Measurements from ENCODE around the gene TNXB.
"Not testable (repeated sequence)": the region's sequence is repeated elsewhere in the genome, so short reads cannot be mapped to it uniquely, and the experiment has no call there.

TNXB gene

DNA sequence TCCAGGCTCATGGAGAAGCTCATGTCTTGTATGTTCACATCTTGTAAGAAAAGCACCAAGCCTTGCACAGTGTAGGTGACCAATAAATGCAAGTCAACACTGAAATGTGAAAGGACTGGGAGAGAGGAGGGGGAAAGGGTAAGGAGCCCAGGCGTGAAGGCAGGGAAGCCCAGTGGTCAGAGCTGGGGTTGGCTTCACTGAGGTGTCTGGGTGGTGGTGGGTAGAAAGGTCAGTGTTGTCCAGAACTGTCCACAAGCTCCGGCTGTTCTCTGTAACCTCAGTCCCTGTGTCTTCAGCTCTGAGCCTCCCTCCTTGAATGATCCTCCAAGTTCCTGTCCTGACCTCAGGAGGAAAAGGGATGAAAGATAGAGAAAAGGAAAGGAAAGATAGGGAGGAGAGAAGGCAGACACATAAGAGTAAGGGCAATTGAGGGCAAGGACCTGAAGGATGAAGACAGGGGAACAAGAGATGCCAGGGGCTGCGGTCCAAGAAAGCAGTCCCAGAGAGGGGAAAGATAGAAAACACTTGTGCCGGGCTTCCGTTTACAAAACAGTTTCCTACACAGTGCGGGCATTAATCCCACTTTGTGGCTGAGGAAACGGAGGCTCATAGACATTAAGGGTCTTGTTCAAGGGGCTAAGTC, 2.4 kb upstream of the TNXB start:
- no peak for DNase-seq

GRCh38 chr6:32110632-32111031, 1.5 kb upstream of the TNXB start:
- DNase-seq = no peak

- DNase-seq = no peak
These were observed 625 bp upstream of the TNXB start for GRCh38 chr6:32109765-32110160.

DNA sequence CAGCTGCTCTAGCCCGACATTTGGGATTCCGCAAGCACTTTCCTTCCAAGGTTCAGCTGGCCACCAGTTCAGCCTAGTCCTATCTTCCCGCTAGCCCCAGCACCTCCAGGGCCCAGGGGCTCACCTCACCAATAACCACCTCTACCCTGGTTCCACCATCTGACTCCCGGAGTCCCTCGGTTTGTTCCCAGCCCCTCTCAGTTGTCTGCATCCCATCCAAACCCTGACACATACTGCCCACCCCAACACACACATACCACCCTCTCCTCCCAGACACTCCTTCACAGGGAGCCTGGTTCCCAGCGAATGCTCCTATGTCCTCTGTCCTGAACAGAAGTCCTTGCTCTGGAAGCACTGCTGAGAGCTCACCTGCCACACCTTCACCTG, 418 bp downstream of the TNXB start:
- DNase-seq = no peak

GRCh38 chr6:32108094-32108627, 977 bp downstream of the TNXB start:
- no peak for DNase-seq

DNA sequence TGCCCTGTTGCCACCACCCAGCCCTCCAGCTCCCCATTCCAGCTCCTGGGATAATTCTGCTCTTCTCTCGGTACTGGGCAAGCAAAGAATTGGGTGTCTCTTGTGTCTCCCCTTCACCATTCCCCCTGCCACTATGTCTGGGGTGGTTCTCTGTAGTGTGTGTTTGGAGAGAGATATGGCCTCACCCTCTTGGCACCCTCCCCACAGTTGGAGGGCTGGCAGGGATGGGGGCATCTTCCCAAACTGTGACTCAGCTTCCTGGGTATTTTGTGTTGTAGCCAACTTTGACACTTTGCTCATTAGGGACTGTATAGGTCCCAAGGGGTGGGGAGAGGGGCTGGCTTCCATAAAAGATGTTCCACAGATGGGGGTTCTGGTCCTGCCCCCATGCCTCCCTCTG, 1.7 kb downstream of the TNXB start:
- DNase-seq = no peak

DNA sequence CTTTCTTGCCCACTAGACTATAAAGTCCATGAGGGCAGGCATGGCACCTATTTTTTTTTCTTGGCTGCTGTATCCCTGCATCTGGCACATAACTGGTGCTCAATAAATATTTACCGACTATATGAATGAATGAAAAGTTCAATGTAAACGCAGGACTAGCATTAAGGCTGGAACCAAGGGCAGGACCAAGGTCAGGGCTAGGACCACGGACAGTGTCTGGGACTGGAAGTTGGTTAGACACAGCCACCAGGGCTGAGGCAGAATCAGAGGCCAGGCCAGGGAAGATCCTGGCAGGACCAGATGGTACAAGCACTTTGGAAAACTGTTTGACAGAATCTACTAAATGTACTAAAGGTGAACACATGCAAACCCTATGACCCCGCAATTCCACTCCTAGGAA, 3.7 kb downstream of the TNXB start:
- no peak for DNase-seq

GRCh38 chr6:32102255-32102654, 6.9 kb downstream of the TNXB start:
- no peak for DNase-seq

DNA sequence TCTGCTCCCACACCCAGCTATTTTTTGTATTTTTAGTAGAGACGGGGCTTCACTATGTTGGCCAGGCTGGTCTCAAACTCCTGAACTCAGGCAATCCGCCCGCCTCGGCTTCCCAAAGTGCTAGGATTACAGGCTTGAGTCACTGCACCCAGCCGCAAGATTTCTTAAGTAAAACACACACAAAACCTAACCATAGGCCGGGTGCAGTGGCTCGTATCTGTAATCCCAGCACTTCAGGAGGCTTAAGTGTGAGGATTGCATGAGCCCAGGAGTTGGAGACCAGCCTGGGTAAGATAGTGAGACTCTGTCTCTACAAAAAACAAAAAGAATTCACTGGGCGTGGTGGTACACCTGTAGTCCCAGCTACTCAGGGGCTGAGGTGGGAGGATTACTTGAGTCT, 8.9 kb downstream of the TNXB start:
- DNase-seq = not testable (repeated sequence)

- no peak for DNase-seq
These were observed 11.8 kb downstream of the TNXB start for GRCh38 chr6:32097364-32097763.

DNA sequence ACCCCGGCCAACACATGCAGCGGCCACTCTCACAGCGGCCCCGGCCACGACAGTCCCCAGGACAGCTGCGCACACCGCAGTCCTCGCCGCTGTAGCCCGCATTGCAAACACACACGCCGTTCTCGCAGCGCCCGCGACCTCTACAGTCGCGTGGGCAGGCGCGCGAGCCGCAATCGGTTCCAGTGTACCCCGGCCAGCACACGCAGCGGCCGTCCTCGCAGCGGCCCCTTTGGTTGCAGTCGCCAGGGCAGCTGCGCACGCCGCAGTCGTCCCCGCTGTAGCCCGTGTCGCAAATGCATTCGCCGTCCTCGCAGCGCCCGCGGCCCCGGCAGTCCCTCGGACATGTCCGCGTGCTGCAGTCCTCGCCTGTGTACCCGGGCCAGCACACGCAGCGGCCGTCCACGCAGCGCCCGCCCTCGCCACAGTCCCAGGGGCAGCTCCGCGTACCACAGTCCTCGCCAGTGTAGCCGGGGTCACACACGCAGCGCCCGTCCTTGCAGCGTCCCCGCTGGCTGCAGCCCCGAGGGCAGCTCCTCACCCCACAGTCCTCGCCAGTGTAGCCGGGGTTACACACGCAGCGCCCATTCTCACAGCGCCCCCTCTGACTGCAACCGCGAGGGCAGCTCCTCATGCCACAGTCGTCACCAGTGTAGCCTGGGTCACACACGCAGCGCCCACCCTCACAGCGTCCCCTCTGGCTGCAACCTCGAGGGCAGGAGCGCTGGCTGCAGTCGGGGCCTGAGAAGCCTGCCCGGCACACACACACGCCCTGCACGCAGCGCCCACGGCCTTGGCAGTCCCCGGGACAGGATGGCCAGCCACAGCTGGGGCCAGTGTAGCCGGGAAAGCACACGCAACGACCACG, 12.5 kb downstream of the TNXB start:
- DNase-seq = no peak

- no peak for DNase-seq
These were observed 13.1 kb downstream of the TNXB start for GRCh38 chr6:32096087-32096393.

DNA sequence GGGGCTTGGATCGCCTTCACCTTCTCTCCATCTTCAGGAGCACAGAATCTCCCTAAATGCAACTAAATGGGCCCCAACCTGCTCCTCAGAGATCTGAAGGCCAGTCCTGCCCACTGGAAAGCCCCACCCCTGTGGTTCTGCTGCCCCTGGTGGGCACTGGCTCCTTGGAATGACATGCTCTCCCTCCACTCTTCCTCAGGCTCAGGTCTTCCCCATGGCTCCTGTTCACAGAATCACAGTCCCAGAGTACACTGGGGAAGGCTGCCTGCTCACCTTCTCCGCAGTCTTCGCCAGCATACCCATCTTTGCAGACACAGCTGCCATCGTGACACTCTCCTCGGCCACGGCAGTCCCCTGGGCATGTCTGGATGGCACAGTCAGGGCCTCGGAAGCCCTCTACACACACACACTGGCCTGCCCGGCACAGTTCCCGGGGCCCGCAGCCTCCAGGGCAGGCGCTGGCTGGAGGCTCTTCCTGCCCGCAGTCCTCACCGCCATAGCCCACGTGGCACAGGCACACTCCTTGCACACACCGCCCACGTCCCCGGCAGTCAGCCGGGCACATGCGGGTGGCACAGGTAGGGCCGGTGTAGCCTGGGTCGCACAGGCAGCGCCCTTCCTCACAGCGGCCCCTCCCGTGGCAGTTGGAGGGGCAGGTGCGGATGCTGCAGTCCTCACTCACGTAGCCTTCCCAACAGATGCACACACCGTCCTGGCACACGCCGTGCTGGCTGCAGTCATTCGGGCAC, 13.6 kb downstream of the TNXB start:
- no peak for DNase-seq

GRCh38 chr6:32092760-32093497, 16.2 kb downstream of the TNXB start:
- no peak for DNase-seq

- no peak for DNase-seq
These were observed 19.9 kb downstream of the TNXB start for GRCh38 chr6:32089082-32089828.

- DNase-seq = no peak
These were observed 20.6 kb downstream of the TNXB start for GRCh38 chr6:32088487-32089049.

- DNase-seq = peak; percentile 74
These were observed 21.3 kb downstream of the TNXB start for GRCh38 chr6:32087574-32088486.

DNA sequence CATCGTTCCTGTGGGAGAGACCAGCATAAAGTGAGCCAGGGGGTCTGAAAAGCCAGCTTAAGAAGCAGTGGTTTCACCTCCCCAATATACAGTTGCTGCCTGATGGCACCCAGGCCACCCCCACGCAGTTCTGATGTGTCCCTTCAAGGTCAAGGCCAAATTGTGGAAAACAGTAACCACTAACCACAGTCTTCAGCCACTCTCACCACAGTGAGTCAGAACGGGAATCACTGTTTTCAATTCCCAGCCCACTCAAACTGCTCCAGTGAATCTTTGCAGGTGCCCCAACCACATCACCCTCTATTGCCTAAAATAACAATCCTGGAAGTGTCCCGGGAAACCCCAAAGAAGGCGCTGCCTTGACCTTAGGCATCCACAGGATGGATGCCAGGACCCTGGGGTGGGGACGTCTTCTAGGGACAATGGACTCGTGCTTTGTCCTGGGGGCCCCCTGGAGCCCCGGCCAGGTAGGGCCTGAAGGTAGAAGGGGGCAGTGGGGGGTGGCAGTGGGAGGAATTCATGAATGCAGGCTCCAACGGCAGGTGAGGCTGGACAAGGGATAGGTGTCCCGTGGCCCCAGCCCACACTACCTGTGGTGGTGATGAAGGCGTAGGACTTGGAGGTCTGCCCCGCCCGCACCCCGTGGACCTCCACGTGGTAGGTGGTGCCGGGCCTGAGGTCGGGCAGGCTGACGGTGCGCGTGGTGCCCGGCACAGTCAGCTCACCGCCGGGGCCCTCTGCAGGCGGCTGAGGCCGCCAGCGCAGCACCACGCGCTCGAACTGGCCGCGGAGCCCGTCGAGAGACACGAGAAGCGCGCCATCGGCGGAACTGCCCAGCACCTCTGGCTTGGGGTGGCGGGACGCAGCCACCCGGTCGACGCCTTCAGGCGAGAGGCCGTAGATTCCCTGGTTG, 22.2 kb downstream of the TNXB start:
- no peak for DNase-seq

- DNase-seq = no peak
These were observed 23.2 kb downstream of the TNXB start for GRCh38 chr6:32085759-32086459.

All from stimulated activated CD4-positive, alpha-beta T cell treated with anti-CD3 and anti-CD28 coated beads, Interleukin-4, amount 100 ng/mL, for 1 hour (primary cell).